Hepatocyte (in vitro differentiated cells): ENCODE measurements around the gene LIX1.

Experiments
- CTCF ChIP-seq: fragments of 200-600 bp; sonication (generic); IDR thresholded peaks from 2 replicates; pipeline ENCODE4 v1.5.1; 2016; ENCODE audit warnings: antibody characterized with exemption, mild to moderate bottlenecking; ENCODE audit not compliant: poor library complexity
- EZH2 ChIP-seq: fragments of 200-600 bp; sonication (generic); IDR thresholded peaks from 2 replicates; pipeline ENCODE4 v1.6.1; 2016; ENCODE audit warnings: antibody characterized with exemption, mild to moderate bottlenecking, borderline replicate concordance
- EZH2phosphoT487 ChIP-seq: fragments of 200-600 bp; sonication (generic); IDR thresholded peaks from one replicate; pipeline ENCODE4 v1.6.1; 2018; ENCODE audit warnings: antibody characterized with exemption, mild to moderate bottlenecking, low read depth, moderate library complexity; ENCODE audit not compliant: unreplicated experiment, severe bottlenecking

GRCh38 chr5:97102010-97102470 lies 40.4 kb downstream of the LIX1 start:
- TF ChIP-seq CTCF, result no peak
- TF ChIP-seq EZH2phosphoT487, result no peak
- no peak for TF ChIP-seq EZH2
